GM12872 (cell line): ENCODE results near the gene SSTR1.

ENCODE experiments used
- TF ChIP-seq, protein P1 (sequence below): IDR thresholded peaks from 3 replicates; pipeline ENCODE4 v1.5.1; 2011; ENCODE audit warnings: low read depth, mild to moderate bottlenecking, low read length, moderate library complexity; ENCODE audit not compliant: insufficient read depth

Gene SSTR1

DNA sequence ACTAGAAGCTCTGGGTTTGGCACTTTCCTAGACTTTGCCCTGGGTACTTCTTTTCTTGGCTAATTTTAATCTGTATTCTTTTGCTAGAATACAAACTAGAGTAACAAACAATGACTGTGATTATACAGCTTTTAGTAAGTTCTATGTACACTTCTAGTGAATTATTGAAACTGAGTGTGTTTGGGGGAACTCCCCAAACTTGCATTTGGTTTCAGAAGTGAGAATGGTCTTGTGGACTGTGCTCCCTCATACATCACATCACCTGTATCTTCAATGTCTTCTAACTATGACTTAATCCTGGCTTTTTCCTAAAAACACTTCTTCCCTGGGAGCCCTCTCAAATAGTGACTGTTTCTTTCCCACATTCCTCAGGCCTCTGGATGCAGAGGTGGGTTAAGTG lies 23.6 kb upstream of the SSTR1 start:
- TF ChIP-seq, protein P1, sequence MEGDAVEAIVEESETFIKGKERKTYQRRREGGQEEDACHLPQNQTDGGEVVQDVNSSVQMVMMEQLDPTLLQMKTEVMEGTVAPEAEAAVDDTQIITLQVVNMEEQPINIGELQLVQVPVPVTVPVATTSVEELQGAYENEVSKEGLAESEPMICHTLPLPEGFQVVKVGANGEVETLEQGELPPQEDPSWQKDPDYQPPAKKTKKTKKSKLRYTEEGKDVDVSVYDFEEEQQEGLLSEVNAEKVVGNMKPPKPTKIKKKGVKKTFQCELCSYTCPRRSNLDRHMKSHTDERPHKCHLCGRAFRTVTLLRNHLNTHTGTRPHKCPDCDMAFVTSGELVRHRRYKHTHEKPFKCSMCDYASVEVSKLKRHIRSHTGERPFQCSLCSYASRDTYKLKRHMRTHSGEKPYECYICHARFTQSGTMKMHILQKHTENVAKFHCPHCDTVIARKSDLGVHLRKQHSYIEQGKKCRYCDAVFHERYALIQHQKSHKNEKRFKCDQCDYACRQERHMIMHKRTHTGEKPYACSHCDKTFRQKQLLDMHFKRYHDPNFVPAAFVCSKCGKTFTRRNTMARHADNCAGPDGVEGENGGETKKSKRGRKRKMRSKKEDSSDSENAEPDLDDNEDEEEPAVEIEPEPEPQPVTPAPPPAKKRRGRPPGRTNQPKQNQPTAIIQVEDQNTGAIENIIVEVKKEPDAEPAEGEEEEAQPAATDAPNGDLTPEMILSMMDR = no peak

DNA sequence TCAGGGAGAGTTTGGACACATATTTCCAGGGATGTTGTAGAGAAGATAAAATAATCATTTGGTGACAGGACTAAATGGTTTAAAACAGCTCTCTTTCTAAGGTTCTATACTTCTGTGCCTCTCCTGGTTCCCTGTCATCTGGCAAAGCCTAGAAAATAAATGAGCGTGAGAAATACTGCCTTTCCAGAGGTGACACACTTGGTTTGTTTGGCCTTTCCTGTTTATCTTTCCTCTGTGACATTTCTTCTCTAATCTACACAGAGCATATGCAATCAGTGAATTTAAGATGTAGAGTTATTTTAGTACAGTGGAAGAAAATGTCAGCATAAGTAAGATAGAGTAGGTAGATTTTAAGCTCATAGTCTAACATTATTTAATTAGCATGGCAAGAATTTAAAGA lies 22.0 kb upstream of the SSTR1 start:
- TF ChIP-seq, protein P1 = no peak

DNA sequence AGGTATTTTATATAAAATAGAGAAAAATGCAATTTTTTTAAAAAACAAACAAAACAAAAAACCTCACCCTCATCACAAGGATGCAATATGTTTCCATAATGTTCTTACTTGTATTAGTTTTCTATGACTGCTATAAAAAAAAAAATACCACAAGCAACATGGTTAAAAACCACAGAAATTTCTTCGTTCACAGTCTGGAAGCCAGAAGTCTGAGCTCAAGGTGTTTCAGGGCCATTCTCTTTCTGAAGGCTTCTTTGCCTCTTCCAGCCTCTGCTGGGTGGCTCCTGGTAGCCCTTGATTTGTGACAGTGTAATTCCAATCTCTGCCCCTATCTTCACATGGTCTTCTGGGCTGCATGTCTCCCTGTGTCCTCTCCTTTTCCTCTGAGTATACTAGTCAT lies 21.5 kb upstream of the SSTR1 start:
- TF ChIP-seq, protein P1 = no peak

DNA sequence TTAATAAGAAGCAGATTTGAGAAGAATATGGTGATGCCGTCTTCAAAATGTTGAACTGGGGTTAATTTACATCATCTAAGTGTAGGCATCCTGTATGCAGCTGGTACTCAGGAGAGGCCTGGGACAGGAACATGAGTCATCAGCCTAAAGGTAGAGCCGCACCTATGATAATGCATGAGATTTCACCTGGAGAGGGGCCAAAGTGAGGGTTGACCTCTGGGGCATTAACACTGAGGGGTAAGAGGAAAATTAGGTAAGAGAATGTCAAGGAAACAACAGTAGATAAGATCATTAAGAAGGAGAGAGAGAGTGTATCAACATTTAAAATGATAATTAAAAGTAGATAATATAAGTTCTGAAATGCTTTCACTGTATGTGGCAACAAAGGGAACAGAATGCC lies 20.2 kb upstream of the SSTR1 start:
- TF ChIP-seq, protein P1 = no peak

DNA sequence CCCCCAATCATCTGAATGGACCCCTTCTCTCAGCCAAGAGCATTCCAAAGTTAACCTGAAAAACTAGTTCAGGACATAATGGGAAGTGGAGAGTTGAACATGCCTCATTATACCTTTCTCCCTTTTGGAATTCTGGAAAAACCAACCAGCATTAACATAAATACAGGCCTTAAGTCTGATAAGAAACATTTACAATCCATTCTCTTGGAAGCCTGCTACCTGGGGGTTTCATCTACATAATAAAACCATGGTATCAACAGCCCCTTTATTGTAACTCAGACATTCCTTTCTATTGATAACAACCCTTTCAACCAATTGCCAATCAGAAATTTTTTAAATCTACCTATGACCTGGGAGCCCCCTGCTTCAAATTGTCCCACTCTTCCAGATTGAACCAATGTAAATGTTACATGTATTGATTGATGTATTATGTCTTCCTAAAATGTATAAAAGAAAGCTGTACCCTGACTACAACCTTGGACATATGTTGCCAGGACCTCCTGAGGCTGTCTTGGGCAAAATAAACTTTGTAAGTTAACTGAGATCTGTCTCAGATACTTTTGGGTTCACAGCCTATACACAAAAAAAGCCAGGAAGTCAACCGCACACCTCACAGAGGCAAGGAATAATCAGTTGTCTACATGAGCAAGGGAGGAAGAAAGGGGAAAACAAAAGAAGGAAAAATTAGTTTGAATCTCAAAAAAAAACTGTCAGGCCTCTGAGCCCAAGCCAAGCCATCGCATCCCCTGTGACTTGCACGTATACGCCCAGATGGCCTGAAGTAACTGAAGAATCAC lies 17.6 kb upstream of the SSTR1 start:
- TF ChIP-seq, protein P1 = no peak

DNA sequence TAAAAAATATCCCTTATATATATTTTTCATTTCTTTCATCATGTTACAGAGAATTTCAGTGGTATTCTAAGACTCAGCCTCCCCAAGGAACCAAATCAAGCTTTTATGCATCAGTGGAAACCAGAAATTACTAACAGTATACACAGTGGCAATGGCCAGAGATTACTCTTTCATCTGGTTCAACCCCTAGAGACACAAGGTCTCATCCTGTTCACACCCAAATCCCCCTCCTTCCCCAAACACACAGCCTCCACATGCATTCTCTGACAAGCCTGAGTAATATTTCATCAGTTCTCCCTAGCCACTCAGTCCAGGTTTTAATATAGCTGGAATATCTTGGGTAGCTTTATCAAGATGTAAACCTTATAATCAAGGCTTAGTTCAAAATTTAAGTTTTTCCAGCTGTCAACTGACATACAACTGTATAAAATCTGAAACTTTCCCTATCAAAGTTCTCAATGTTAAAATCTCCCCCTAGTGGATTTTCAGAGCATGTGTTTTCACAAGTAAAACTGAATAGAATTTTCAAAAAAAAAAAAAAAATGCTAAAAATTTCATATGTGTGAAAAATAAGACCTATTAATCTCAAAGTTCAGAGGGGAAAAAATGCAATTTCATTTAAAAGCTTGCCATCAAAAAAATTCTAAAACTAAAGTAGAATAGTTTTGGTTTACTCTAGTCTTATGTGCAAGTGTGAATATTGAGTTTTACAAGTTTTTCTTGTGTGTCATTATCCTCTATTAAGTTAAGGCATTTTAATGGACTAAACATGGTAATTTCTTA lies 10.5 kb upstream of the SSTR1 start:
- TF ChIP-seq, protein P1 = peak; percentile 35; the same call in 1 of the 3 replicates

DNA sequence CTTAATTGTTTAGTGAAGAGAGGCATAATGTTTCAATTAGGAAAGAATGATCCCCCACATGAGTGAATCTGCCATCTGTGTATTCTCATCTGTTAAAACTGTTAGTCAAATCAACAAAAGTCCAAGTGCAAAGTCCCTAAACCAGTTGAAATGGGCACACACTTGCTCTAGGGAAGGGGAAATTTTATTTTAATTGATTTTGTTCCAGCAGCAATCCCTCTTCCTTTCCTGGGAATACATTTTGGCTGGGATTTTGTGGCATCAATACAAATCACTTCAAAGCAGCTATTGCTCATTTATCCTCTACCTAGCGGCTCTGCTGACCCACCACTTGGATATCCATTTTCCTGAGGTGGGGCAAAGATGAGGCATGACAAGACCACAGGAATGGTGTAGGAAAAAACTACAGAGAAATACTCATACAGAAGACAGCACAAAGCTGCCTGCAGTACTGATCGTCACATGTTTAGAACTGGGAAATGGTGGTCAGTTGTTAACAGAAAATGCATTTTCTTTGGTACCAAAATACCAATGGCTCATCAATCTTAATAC lies 9.8 kb upstream of the SSTR1 start:
- TF ChIP-seq, protein P1 = no peak
